ENCODE data around the gene SORCS3.

DNA sequence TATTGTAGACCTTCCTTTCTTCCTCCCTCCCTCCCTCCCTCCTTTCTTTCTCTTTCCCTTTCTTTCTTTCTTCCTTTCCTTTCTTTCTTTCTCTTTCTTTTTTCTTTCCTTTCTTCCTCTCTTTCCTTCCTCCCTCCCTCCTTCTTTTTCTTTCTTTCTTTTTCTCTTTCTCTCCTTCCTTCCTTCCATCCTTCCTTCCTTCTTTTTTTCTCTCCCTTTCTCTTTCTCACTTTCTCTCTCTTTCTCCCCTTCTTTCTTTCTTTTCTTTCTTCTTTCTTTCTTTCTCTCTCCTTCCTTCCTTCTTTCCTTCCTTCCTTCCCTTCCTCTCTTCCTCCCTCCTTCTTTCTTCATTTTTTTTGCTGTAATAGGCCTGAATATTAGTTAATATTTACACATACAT lies 638.0 kb downstream of the SORCS3 start:
- TF ChIP-seq, protein P1, sequence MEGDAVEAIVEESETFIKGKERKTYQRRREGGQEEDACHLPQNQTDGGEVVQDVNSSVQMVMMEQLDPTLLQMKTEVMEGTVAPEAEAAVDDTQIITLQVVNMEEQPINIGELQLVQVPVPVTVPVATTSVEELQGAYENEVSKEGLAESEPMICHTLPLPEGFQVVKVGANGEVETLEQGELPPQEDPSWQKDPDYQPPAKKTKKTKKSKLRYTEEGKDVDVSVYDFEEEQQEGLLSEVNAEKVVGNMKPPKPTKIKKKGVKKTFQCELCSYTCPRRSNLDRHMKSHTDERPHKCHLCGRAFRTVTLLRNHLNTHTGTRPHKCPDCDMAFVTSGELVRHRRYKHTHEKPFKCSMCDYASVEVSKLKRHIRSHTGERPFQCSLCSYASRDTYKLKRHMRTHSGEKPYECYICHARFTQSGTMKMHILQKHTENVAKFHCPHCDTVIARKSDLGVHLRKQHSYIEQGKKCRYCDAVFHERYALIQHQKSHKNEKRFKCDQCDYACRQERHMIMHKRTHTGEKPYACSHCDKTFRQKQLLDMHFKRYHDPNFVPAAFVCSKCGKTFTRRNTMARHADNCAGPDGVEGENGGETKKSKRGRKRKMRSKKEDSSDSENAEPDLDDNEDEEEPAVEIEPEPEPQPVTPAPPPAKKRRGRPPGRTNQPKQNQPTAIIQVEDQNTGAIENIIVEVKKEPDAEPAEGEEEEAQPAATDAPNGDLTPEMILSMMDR (IDR thresholded peaks at IDR 0.05) = no peak
- TF ChIP-seq EZH2 (IDR thresholded peaks at IDR 0.05; ENCODE audit: borderline replicate concordance, insufficient read depth, low read depth, low read length, poor library complexity, severe bottlenecking) = no peak

All from B cell (primary cell).